ENCODE measurements around the gene CNTN5. TPM values are rescaled to one million over a fixed set of nuclear protein-coding genes. Genes with fewer than 3 reads are reported as not detected.

CNTN5 gene
- total and polyA plus RNA-seq, 2 donors (not counting 1 experiment from before 2014, with no cell fraction given), result not detected

DNA sequence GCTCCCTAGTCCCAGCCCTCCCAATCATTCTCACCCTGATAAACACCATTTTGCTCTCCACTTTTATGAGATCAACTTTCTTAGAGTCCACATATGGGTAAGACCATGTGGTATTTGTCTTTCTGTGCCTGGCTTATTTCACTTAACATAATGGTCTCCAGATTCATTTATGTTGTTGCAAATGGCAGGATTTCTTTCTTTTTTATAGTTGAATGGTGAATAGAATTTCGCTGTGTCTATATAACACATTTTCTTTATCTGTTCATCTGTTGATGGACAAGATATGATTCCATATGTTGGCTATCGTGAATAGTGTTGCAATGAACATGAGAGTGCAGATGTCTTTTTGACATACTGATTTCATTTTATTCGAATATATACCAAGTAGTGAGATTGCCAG is 1298.9 kb downstream of the CNTN5 start:
- no peaks in the 10 kb centered on the region for H3K4me1 ChIP-seq (ENCODE audit: control insufficient read depth in 2 of 2, insufficient read depth in 2 of 2, low read length in 2 of 2)
- ChIA-PET CTCF (no interaction called here), POLR2A (no interaction called here)
- peaks cover 4% of the 10 kb centered on the region for H3K9me3 Mint-ChIP-seq (ENCODE audit: insufficient read depth)
- H3K27ac Mint-ChIP-seq, result no peak overlapping the region
- H3K9ac ChIP-seq (ENCODE audit: low read length), result no peak overlapping the region
- no peak for ATAC-seq (ENCODE audit: low read depth)
- H3K4me3 ChIP-seq (ENCODE audit: control extremely low read depth in 1 of 5, extremely low read depth in 1 of 5, insufficient read depth in 1 of 5, low read depth in 2 of 5, low read length in 4 of 5), result no peak overlapping the region
- TF ChIP-seq CTCF (IDR thresholded peaks at IDR 0.05) (no peak), EZH2 (IDR thresholded peaks at IDR 0.05; ENCODE audit: borderline replicate concordance, insufficient read depth, low read depth, low read length, poor library complexity, severe bottlenecking) (no peak)
- H2AFZ ChIP-seq (ENCODE audit: insufficient read depth, low read depth, low read length, poor library complexity, severe bottlenecking), result no peak overlapping the region
- H3K9me3 ChIP-seq (ENCODE audit: control extremely low read depth in 1 of 3, control insufficient read depth in 2 of 3, insufficient read depth in 1 of 3, low read length in 2 of 3), result peaks cover 0 to 4% (median 0%) of the 10 kb centered on the region in 3 donors
- H3K4me3 Mint-ChIP-seq, result no peak overlapping the region
- H3K79me2 ChIP-seq (ENCODE audit: control insufficient read depth, insufficient read depth, low read length), result no peaks in the 10 kb centered on the region
- no peaks in the 10 kb centered on the region for H3K27me3 Mint-ChIP-seq
- no peaks in the 10 kb centered on the region for H3K27me3 ChIP-seq (replicated peaks in 1 of 4; ENCODE audit: control extremely low read depth in 1 of 4, control insufficient read depth in 3 of 4, insufficient read depth in 4 of 4, low read length in 3 of 4)
- intact Hi-C loops (cut with micrococcal nuclease), result no loop called here
- no peak overlapping the region for H3K27ac ChIP-seq (ENCODE audit: low read length in 2 of 2)
- no CpG with 5 or more reads among the region's 3 CpGs for WGBS (ENCODE audit: insufficient coverage)
- H4K20me1 ChIP-seq (ENCODE audit: control insufficient read depth, insufficient read depth, low read length, poor library complexity, severe bottlenecking), result no peaks in the 10 kb centered on the region
- H3K4me2 ChIP-seq (replicated peaks; ENCODE audit: low read depth, low read length, poor library complexity, severe bottlenecking), result no peak overlapping the region
- no peaks in the 10 kb centered on the region for H3K36me3 ChIP-seq (replicated peaks in 1 of 2; ENCODE audit: control extremely low read depth in 1 of 2, control insufficient read depth in 1 of 2, extremely low read depth in 1 of 2, insufficient read depth in 2 of 2, low read length in 1 of 2)
- H3K4me1 Mint-ChIP-seq, result no peaks in the 10 kb centered on the region
- DNase-seq, result no peak

DNA sequence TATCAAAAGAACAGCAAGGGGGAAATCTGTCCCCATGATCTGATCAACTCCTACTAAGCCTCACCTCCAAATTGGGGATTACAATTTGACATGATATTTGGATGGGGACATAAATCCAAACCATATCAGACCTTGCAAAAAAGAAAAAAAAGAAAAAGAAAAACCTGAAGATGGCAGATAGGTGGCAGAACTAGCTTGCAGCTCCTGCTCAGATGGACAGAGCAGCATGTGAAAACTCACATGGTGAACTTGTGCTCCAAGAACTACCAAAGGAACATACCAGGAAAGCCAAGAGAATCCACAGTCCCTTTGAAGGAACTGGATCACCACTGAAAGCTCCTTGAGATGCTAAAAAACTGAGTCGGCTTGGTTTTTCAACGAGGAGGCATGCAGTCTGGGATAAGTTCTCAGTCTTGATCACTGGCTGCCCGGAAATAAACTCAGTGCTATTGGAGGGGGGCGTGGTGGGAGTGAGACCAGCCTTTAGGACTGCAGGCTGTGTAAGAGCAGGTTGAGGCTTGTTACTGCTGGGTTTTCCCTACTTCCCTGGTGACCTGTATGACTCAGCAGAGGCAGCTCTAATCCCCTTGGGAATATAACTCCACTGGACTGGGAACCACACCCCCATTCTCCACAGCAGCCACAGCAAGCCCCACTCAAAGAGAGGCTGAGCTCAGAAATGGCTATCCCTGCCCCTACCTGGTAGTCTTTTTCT is 1308.0 kb downstream of the CNTN5 start:
- H3K27ac Mint-ChIP-seq, result no peak overlapping the region
- H3K79me2 ChIP-seq (ENCODE audit: control insufficient read depth, insufficient read depth, low read length), result no peaks in the 10 kb centered on the region
- no peaks in the 10 kb centered on the region for H4K20me1 ChIP-seq (ENCODE audit: control insufficient read depth, insufficient read depth, low read length, poor library complexity, severe bottlenecking)
- no peak overlapping the region for H3K4me3 Mint-ChIP-seq
- no peak overlapping the region for H3K27ac ChIP-seq (ENCODE audit: low read length in 2 of 2)
- POLR2A ChIA-PET, result no interaction called here
- no peak overlapping the region for H3K9ac ChIP-seq (ENCODE audit: low read length)
- no peaks in the 10 kb centered on the region for H3K4me1 Mint-ChIP-seq
- H3K4me3 ChIP-seq (ENCODE audit: control extremely low read depth in 1 of 5, extremely low read depth in 1 of 5, insufficient read depth in 1 of 5, low read depth in 2 of 5, low read length in 4 of 5), result no peak overlapping the region
- no peaks in the 10 kb centered on the region for H3K4me1 ChIP-seq (ENCODE audit: control insufficient read depth in 2 of 2, insufficient read depth in 2 of 2, low read length in 2 of 2)
- WGBS (ENCODE audit: insufficient coverage), result 81% methylated on average over 4 of the region's 4 CpGs
- H3K27me3 ChIP-seq (replicated peaks in 1 of 4; ENCODE audit: control extremely low read depth in 1 of 4, control insufficient read depth in 3 of 4, insufficient read depth in 4 of 4, low read length in 3 of 4), result no peaks in the 10 kb centered on the region
- no peak for DNase-seq
- H3K9me3 ChIP-seq (ENCODE audit: control extremely low read depth in 1 of 3, control insufficient read depth in 2 of 3, insufficient read depth in 1 of 3, low read length in 2 of 3), result no peaks in the 10 kb centered on the region
- H3K36me3 ChIP-seq (replicated peaks in 1 of 2; ENCODE audit: control extremely low read depth in 1 of 2, control insufficient read depth in 1 of 2, extremely low read depth in 1 of 2, insufficient read depth in 2 of 2, low read length in 1 of 2), result no peaks in the 10 kb centered on the region
- peaks cover 6% of the 10 kb centered on the region for H3K9me3 Mint-ChIP-seq (ENCODE audit: insufficient read depth)
- TF ChIP-seq CTCF (IDR thresholded peaks at IDR 0.05) (no peak), EZH2 (IDR thresholded peaks at IDR 0.05; ENCODE audit: borderline replicate concordance, insufficient read depth, low read depth, low read length, poor library complexity, severe bottlenecking) (no peak)
- no peaks in the 10 kb centered on the region for H3K27me3 Mint-ChIP-seq
- no peak overlapping the region for H2AFZ ChIP-seq (ENCODE audit: insufficient read depth, low read depth, low read length, poor library complexity, severe bottlenecking)
- CTCF ChIA-PET, result no interaction called here
- ATAC-seq (ENCODE audit: low read depth), result no peak
- H3K4me2 ChIP-seq (replicated peaks; ENCODE audit: low read depth, low read length, poor library complexity, severe bottlenecking), result no peak overlapping the region
- intact Hi-C loops (cut with micrococcal nuclease), result no loop called here

All from B cell (primary cell).